GM18873 (cell line): ENCODE results near the gene ZNF727.
"Not testable (repeated sequence)": the region's sequence is repeated elsewhere in the genome, so short reads cannot be mapped to it uniquely, and the experiment has no call there.

Source experiments
- ATAC-seq: cut with Tn5 transposase; IDR thresholded peaks from one replicate; pipeline ENCODE4 v1.9.1; 2021; ENCODE audit warnings: mild to moderate bottlenecking, moderate library complexity, moderate number of reproducible peaks; ENCODE audit not compliant: unreplicated experiment, low FRiP score

ZNF727 gene

GRCh38 chr7:64045301-64046040, at the start of gene ZNF727:
Gene ZNF727, plus strand, starts transcription at chr7:64045434. Its CDS starts 188 bp downstream, at chr7:64045622.
- no peak for ATAC-seq

GRCh38 chr7:63998549-63998948, 46.7 kb upstream of the ZNF727 start, which contains the start of gene ZNF722:
Gene ZNF722, plus strand, starts transcription at chr7:63998849. Its CDS starts 113 bp downstream, at chr7:63998962.
- ATAC-seq: no peak

GRCh38 chr7:64015496-64015895, 29.7 kb upstream of the ZNF727 start:
- ATAC-seq: not testable (repeated sequence)

- ATAC-seq: no peak
Observed at GRCh38 chr7:64035388-64035787, 9.8 kb upstream of the ZNF727 start.

GRCh38 chr7:64037095-64037494, 8.1 kb upstream of the ZNF727 start:
- ATAC-seq: no peak

GRCh38 chr7:64046041-64046389, 781 bp downstream of the ZNF727 start:
- no peak for ATAC-seq

- ATAC-seq: not testable (repeated sequence)
Observed at GRCh38 chr7:64077837-64078698, 32.8 kb downstream of the ZNF727 start.

- ATAC-seq: no peak
Observed at GRCh38 chr7:64078699-64078994, 33.4 kb downstream of the ZNF727 start.

- no peak for ATAC-seq
Observed at GRCh38 chr7:64087501-64087900, 42.3 kb downstream of the ZNF727 start.

GRCh38 chr7:64088863-64089262, 43.6 kb downstream of the ZNF727 start:
- ATAC-seq: not testable (repeated sequence)
